ENCODE data around the gene SH3D19. TPM values are rescaled to one million over a fixed set of nuclear protein-coding genes. Genes with fewer than 3 reads are reported as not detected.

The SH3D19 gene
- total RNA-seq, 4 donors from 2014 or later, result 117 to 201 (median 130) TPM

- intact Hi-C loops (cut with DNase I; ENCODE audit: low total_unique reads), result no loop called here
- TF ChIP-seq EP300 (IDR thresholded peaks at IDR 0.05; ENCODE audit: low read depth), result no peak
- H3K36me3 ChIP-seq, result no peaks in the 10 kb centered on the region
- H3K27me3 ChIP-seq, result no peaks in the 10 kb centered on the region
- peaks cover 0 to 19% (median 5%) of the 10 kb centered on the region in 4 donors for H3K4me1 ChIP-seq
- in situ Hi-C loops (cut with MboI; ENCODE audit: low pct_ligation_motif_present in 1 of 4, low pct_unique_long_range_greater_than_20kb in 1 of 4, low sequenced_read_pairs in 3 of 4), result no loop called here
- H3K9me3 ChIP-seq, result no peaks in the 10 kb centered on the region
- DNase-seq, result no peak
- WGBS, 2 donors (ENCODE audit: low coverage in 1 of 2), result 29 to 50% methylated on average over 5 to 9 of the region's 9 CpGs
- H3K27ac ChIP-seq, result peak overlapping the region; percentile 54 to 73 (median 68)
- H3K4me3 ChIP-seq, result peak overlapping the region in 1 of 4 donors; percentile 18
Measured at GRCh38 chr4:151347490-151348235, 22.3 kb upstream of the SH3D19 start.

GRCh38 chr4:151344948-151345347, 19.5 kb upstream of the SH3D19 start:
- Histone ChIP-seq H3K4me3 (no peak overlapping the region), H3K27ac (no peak overlapping the region), H3K36me3 (no peaks in the 10 kb centered on the region), H3K4me1 (peaks cover 0 to 37% (median 10%) of the 10 kb centered on the region in 4 donors), H3K9me3 (no peaks in the 10 kb centered on the region), H3K27me3 (no peaks in the 10 kb centered on the region)
- TF ChIP-seq CTCF (IDR thresholded peaks at IDR 0.05) (no peak), POLR2AphosphoS5 (IDR thresholded peaks at IDR 0.05) (no peak), EP300 (IDR thresholded peaks at IDR 0.05; ENCODE audit: low read depth) (no peak)
- WGBS, 2 donors (ENCODE audit: low coverage in 1 of 2), result 97 to 100% methylated on average over 2 of the region's 2 CpGs
- no peak for DNase-seq
- intact Hi-C loops (cut with DNase I; ENCODE audit: low total_unique reads) (no loop called here), in situ Hi-C loops (cut with MboI; ENCODE audit: low pct_ligation_motif_present in 1 of 4, low pct_unique_long_range_greater_than_20kb in 1 of 4, low sequenced_read_pairs in 3 of 4) (no loop called here)

- Histone ChIP-seq H3K27ac (peak overlapping the region; percentile 50 to 76 (median 60)), H3K4me3 (no peak overlapping the region), H3K36me3 (no peaks in the 10 kb centered on the region), H3K27me3 (no peaks in the 10 kb centered on the region), H3K4me1 (peaks cover 0 to 29% (median 10%) of the 10 kb centered on the region in 4 donors), H3K9me3 (no peaks in the 10 kb centered on the region)
- WGBS, 2 donors (ENCODE audit: low coverage in 1 of 2), result 51 to 60% methylated on average over 2 to 5 of the region's 5 CpGs
- TF ChIP-seq POLR2A (IDR thresholded peaks at IDR 0.05) (no peak), POLR2AphosphoS5 (IDR thresholded peaks at IDR 0.05) (peak in 2 of 3 donors; percentile 33 to 68)
- intact Hi-C loops (cut with DNase I; ENCODE audit: low total_unique reads), result no loop called here
- peak; percentile 54 for DNase-seq
- in situ Hi-C loops (cut with MboI; ENCODE audit: low pct_ligation_motif_present in 1 of 4, low pct_unique_long_range_greater_than_20kb in 1 of 4, low sequenced_read_pairs in 3 of 4), result no loop called here
Measured at GRCh38 chr4:151340751-151341385, 15.5 kb upstream of the SH3D19 start.

- WGBS, 2 donors (ENCODE audit: low coverage in 1 of 2), result 56 to 75% methylated on average over 2 of the region's 2 CpGs
- peak overlapping the region in 3 of 4 donors; percentile 54 to 76 (median 65) for H3K27ac ChIP-seq
Measured at GRCh38 chr4:151339467-151339866, 14.1 kb upstream of the SH3D19 start.

More at GRCh38 chr4:151339467-151339866, 14.1 kb upstream of the SH3D19 start:
- Histone ChIP-seq H3K9me3 (no peaks in the 10 kb centered on the region), H3K4me3 (no peak overlapping the region), H3K36me3 (no peaks in the 10 kb centered on the region), H3K27me3 (no peaks in the 10 kb centered on the region), H3K4me1 (peaks cover 0 to 29% (median 10%) of the 10 kb centered on the region in 4 donors)
- TF ChIP-seq POLR2AphosphoS5 (IDR thresholded peaks at IDR 0.05) (no peak), POLR2A (IDR thresholded peaks at IDR 0.05) (no peak), EP300 (IDR thresholded peaks at IDR 0.05; ENCODE audit: low read depth) (no peak), CTCF (IDR thresholded peaks at IDR 0.05) (no peak)
- DNase-seq, result no peak
- intact Hi-C loops (cut with DNase I; ENCODE audit: low total_unique reads) (no loop called here), in situ Hi-C loops (cut with MboI; ENCODE audit: low pct_ligation_motif_present in 1 of 4, low pct_unique_long_range_greater_than_20kb in 1 of 4, low sequenced_read_pairs in 3 of 4) (no loop called here)

All from transverse colon (tissue), 4 donors.